ENCODE data around the gene PEX12. TPM values are rescaled to one million over a fixed set of nuclear protein-coding genes. Genes with fewer than 3 reads are reported as not detected.

The PEX12 gene
- total RNA-seq, 4 donors from 2014 or later = 0.75 to 5.2 (median 3.0) TPM; not detected in 1

DNA sequence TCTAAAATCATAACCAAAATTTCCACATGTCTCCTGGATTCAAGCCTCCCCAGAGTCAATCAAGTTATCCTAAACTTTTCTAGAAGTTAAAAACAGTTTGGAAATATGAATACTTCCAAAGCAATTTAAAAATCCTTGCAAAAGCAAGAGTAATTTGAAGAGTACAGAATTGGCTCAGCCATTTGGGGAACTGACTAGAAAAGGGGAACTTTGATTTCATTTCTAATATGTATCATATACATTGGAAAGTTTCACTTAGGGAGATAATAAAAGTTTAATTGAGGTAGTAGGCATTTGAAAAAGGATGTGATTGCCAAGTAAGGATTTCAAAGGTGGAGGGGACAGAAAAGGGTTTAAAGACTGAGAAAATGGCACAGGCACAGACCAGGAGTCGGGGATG is 31.9 kb downstream of the PEX12 start:
- Histone ChIP-seq H3K9me3 (no peaks in the 10 kb centered on the region), H3K27ac (no peak overlapping the region), H3K4me3 (no peak overlapping the region), H3K27me3 (peaks cover 5% of the 10 kb centered on the region), H3K4me1 (peaks cover 0 to 5% (median under 1%) of the 10 kb centered on the region in 4 donors), H3K36me3 (no peaks in the 10 kb centered on the region)
- no peak for TF ChIP-seq POLR2A (IDR thresholded peaks at IDR 0.05)
- TF ChIP-seq EP300 (IDR thresholded peaks at IDR 0.05; ENCODE audit: low read depth) = no peak
- TF ChIP-seq, protein P1, sequence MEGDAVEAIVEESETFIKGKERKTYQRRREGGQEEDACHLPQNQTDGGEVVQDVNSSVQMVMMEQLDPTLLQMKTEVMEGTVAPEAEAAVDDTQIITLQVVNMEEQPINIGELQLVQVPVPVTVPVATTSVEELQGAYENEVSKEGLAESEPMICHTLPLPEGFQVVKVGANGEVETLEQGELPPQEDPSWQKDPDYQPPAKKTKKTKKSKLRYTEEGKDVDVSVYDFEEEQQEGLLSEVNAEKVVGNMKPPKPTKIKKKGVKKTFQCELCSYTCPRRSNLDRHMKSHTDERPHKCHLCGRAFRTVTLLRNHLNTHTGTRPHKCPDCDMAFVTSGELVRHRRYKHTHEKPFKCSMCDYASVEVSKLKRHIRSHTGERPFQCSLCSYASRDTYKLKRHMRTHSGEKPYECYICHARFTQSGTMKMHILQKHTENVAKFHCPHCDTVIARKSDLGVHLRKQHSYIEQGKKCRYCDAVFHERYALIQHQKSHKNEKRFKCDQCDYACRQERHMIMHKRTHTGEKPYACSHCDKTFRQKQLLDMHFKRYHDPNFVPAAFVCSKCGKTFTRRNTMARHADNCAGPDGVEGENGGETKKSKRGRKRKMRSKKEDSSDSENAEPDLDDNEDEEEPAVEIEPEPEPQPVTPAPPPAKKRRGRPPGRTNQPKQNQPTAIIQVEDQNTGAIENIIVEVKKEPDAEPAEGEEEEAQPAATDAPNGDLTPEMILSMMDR (IDR thresholded peaks at IDR 0.05) = no peak
- TF ChIP-seq POLR2AphosphoS5 (IDR thresholded peaks at IDR 0.05) = no peak
- WGBS, 2 donors (ENCODE audit: low coverage in 1 of 2) = 63 to 82% methylated on average over 1 of the region's 1 CpG
- no peak for DNase-seq
- intact Hi-C loops (cut with DNase I; ENCODE audit: low total_unique reads) (loop anchor here (5.0 kb wide), 1 partner anchor 201 kb away; no protein-coding TSS in a partner anchor), in situ Hi-C loops (cut with MboI; ENCODE audit: low pct_ligation_motif_present in 1 of 4, low pct_unique_long_range_greater_than_20kb in 1 of 4, low sequenced_read_pairs in 3 of 4) (loop anchor here in 3 of 4 donors (25.0 kb wide), 3 partner anchors 234 to 1134 kb away; no protein-coding TSS in a partner anchor)

DNA sequence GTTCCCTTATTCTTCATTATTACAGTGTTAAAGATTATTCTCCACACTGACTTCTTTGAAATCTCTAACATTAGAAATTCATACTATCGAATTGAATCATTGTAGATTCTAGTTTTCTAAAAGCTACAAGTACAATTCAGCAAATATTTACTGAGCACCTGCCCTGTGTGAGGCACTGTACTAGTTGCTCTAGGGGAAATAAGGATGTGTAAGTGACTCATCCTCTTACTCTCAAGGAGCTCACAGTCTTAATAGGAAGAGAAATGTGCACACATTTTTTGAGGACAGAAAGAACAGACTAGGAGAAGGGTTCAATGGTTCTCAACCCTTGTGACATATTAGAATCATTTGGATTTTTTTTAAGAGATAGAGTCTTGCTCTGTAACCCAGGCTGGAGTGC is 33.2 kb downstream of the PEX12 start:
- intact Hi-C loops (cut with DNase I; ENCODE audit: low total_unique reads) (loop anchor here (5.0 kb wide), 1 partner anchor 202 kb away; no protein-coding TSS in a partner anchor), in situ Hi-C loops (cut with MboI; ENCODE audit: low pct_ligation_motif_present in 1 of 4, low pct_unique_long_range_greater_than_20kb in 1 of 4, low sequenced_read_pairs in 3 of 4) (loop anchor here in 3 of 4 donors (25.0 kb wide), 3 partner anchors 233 to 1133 kb away; no protein-coding TSS in a partner anchor)
- H3K4me1 ChIP-seq = peaks cover 0 to 18% (median 4%) of the 10 kb centered on the region in 4 donors
- no peaks in the 10 kb centered on the region for H3K36me3 ChIP-seq
- no peaks in the 10 kb centered on the region for H3K9me3 ChIP-seq
- no peak for DNase-seq
- H3K4me3 ChIP-seq = no peak overlapping the region
- TF ChIP-seq, protein P1 (IDR thresholded peaks at IDR 0.05) = no peak
- no peak for TF ChIP-seq EP300 (IDR thresholded peaks at IDR 0.05; ENCODE audit: low read depth)
- no peak for TF ChIP-seq POLR2AphosphoS5 (IDR thresholded peaks at IDR 0.05)
- H3K27me3 ChIP-seq = peaks cover 4% of the 10 kb centered on the region
- WGBS, 2 donors (ENCODE audit: low coverage in 1 of 2) = 77 to 92% methylated on average over 1 of the region's 1 CpG
- no peak overlapping the region for H3K27ac ChIP-seq

DNA sequence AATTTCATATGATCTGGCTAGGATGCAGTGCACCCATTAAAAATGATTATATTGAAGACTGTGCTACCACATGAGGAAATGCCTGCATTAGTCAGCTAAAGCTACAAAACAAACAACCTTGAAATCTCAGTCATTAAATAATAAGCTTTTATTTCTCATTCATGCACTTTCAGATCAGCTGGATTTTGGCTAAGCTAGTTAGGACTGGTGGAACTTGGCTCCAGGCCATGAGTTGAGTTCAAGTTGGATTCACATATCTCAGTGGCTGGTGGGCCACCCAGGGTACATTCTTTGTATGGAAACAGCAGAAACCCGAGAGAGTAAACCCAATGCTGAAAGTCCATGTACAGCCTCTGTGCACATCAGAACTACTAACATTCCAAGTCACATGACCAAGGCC is 34.5 kb downstream of the PEX12 start:
- no peaks in the 10 kb centered on the region for H3K9me3 ChIP-seq
- in situ Hi-C loops (cut with MboI; ENCODE audit: low pct_ligation_motif_present in 1 of 4, low pct_unique_long_range_greater_than_20kb in 1 of 4, low sequenced_read_pairs in 3 of 4) = loop anchor here in 3 of 4 donors (25.0 kb wide), 3 partner anchors 232 to 1132 kb away; no protein-coding TSS in a partner anchor
- H3K4me1 ChIP-seq = peaks cover 0 to 28% (median 6%) of the 10 kb centered on the region in 4 donors
- H3K27ac ChIP-seq = no peak overlapping the region
- intact Hi-C loops (cut with DNase I; ENCODE audit: low total_unique reads) = no loop called here
- WGBS, 2 donors (ENCODE audit: low coverage in 1 of 2) = 63% methylated on average over 1 of the region's 1 CpG; no CpG with 5 or more reads in 1 of the 2 donors
- H3K27me3 ChIP-seq = peaks cover 4% of the 10 kb centered on the region
- TF ChIP-seq POLR2A (IDR thresholded peaks at IDR 0.05) = no peak
- no peak for TF ChIP-seq EP300 (IDR thresholded peaks at IDR 0.05; ENCODE audit: low read depth)
- TF ChIP-seq, protein P1 (IDR thresholded peaks at IDR 0.05) = no peak
- TF ChIP-seq POLR2AphosphoS5 (IDR thresholded peaks at IDR 0.05) = no peak
- DNase-seq = no peak
- no peaks in the 10 kb centered on the region for H3K36me3 ChIP-seq
- H3K4me3 ChIP-seq = no peak overlapping the region

DNA sequence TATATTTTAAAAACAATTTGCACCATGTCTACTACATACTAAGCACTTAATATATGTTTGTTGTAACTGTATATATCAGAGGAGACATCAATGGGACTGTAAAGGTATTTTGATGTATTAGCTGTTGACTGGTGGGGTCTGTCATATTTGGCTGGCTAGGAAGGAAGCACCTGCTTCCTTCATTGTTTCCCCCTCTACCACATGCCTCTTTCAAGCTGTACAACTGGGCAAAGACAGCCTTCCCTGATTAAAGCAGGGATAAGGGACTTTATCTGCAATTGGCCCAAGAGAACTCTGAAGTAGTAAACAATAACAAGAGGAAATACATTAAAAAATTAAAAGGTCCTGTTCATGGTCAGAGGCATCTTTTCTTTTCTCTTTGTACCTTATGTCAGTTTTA is 35.4 kb downstream of the PEX12 start:
- no peaks in the 10 kb centered on the region for H3K36me3 ChIP-seq
- H3K27me3 ChIP-seq = peaks cover 4% of the 10 kb centered on the region
- intact Hi-C loops (cut with DNase I; ENCODE audit: low total_unique reads) = no loop called here
- no peaks in the 10 kb centered on the region for H3K9me3 ChIP-seq
- H3K4me3 ChIP-seq = no peak overlapping the region
- H3K4me1 ChIP-seq = peaks cover 0 to 28% (median 6%) of the 10 kb centered on the region in 4 donors
- TF ChIP-seq EP300 (IDR thresholded peaks at IDR 0.05; ENCODE audit: low read depth) (no peak), POLR2AphosphoS5 (IDR thresholded peaks at IDR 0.05) (no peak), POLR2A (IDR thresholded peaks at IDR 0.05) (no peak)
- TF ChIP-seq, protein P1 (IDR thresholded peaks at IDR 0.05) = no peak
- H3K27ac ChIP-seq = no peak overlapping the region
- in situ Hi-C loops (cut with MboI; ENCODE audit: low pct_ligation_motif_present in 1 of 4, low pct_unique_long_range_greater_than_20kb in 1 of 4, low sequenced_read_pairs in 3 of 4) = loop anchor here in 3 of 4 donors (25.0 kb wide), 3 partner anchors 231 to 1131 kb away; no protein-coding TSS in a partner anchor
- DNase-seq = no peak
